Jurkat, Clone E6-1 (cell line): Measurements from ENCODE around the gene RFXANK.

Experiments
- DNase-seq: peaks from one replicate; pipeline ENCODE4 v3.0.0-alpha.2; 2011; ENCODE audit warnings: low read depth, low spot score
- H3K4me3 ChIP-seq: 2 replicates; pipeline ENCODE4 v1.5.1; 2011; ENCODE audit warnings: mild to moderate bottlenecking, low read length, control low read depth, moderate library complexity

RFXANK gene

GRCh38 chr19:19224150-19224851, 32.2 kb downstream of the RFXANK start:
- H3K4me3 ChIP-seq, result no peak overlapping the region; the same call in 1 of the 2 replicates
- no peak for DNase-seq

GRCh38 chr19:19224852-19225494, 32.9 kb downstream of the RFXANK start:
- peak; percentile 57 for DNase-seq
- H3K4me3 ChIP-seq, result peak overlapping the region; percentile 41

DNA sequence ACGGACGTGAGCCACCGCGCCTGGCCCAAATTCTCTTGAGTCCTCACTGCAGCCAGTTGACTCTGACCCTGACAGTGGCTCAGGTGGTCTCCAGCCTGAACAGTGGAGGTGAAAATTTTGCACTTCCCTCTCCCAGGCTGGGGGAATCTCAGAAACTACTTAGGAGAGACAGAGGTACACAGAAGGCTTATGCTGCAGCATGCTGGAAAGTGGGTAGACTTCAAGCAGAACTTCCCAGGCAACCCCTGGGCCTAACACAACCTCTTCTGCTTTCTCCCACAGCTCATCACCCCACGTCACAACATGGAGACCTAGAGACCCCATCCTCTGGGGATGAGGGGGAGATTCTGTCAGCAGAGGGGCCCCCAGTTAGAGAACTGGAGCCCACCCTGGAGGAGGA, 34.1 kb downstream of the RFXANK start:
- no peak overlapping the region for H3K4me3 ChIP-seq
- DNase-seq, result no peak

- DNase-seq, result no peak
- H3K4me3 ChIP-seq, result no peak overlapping the region
Measured at GRCh38 chr19:19226663-19227062, 34.6 kb downstream of the RFXANK start.

GRCh38 chr19:19227217-19227616, 35.2 kb downstream of the RFXANK start:
- no peak overlapping the region for H3K4me3 ChIP-seq
- DNase-seq, result no peak

DNA sequence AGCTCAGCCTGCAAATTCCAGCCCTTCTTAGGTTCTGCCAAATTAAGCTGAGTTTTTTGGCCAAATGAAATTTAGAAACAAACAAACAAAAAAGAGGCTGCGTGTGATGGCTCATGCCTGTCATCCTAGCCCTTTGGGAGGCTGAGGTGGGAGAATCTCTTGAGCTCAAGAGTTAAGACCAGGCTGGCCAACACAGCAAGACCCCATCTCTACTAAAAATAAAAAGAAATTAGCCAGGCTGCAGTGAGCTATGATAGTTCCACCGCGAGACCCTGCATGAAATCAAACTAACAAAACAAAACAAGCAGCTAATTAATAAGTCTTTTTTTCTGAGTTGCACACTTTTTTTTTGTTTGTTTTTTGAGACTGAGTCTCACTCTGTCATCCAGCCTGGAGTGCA, 37.6 kb downstream of the RFXANK start:
- no peak overlapping the region for H3K4me3 ChIP-seq
- no peak for DNase-seq

DNA sequence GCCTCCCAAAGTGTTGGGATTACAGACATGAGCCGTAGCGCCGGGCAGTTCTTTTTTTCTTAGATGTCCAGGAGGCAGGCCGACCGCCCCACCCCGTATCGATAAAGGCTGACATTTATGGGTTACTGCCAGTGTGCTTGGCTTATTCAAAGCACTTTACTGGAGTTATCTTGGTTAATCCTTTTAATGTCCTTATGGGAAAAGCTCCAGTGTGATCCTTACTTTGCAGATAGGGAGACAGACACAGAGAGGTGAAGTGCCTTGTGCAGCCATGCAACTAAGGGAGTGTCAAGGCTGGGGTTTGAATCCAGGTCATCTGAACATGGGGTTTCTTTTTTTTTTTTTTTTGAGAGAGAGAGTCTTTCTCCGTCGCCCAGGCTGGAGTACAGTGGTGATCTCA, 38.9 kb downstream of the RFXANK start:
- no peak for DNase-seq
- H3K4me3 ChIP-seq, result no peak overlapping the region

GRCh38 chr19:19232261-19232721, 40.2 kb downstream of the RFXANK start:
- DNase-seq, result no peak
- no peak overlapping the region for H3K4me3 ChIP-seq

DNA sequence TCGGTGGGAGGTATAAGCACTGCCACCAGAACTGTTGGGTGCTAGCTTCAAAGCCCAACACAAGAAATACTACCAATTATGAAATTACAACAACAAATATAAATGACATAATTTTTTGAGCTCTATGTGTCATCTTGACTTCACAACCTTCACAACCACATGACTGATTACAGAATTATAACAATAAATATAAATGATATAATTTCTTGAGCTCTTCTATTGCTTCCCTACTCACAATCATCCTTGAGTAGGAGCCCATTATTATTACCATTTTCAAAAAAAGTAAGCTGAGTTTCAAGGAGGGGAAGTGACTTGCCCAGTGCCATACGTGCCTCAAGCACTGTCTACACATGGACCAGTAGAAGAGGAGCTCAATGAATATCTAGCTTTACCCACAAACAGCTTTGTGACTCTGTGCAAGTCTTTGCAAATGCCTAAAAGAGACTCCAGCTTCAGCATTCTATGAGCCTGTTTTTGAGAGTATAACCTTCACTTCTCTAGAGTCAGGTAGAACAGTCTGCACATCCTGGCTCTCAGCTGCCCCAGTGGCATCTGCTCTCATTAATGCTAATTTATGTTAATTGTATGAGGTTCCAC, 42.3 kb downstream of the RFXANK start:
- H3K4me3 ChIP-seq, result no peak overlapping the region
- no peak for DNase-seq

DNA sequence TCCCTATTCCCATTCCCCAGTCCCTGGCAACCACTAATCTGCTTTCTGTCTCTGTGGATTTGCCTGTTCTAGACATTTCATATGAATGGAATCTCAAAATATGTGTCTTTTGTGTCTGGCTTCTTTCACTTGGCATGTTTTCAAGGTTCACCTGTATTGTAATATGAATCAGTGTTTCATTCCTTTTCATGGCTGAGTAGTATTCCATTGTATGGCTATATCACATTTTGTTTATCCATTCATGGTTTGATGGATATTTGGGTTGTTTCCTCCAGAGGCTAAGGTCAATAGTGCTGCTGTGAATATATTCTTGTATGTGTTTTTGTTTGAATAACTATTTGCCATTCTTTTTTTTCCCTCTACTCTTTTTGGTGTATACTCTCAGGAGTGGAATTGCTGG, 44.1 kb downstream of the RFXANK start:
- no peak overlapping the region for H3K4me3 ChIP-seq
- no peak for DNase-seq

DNA sequence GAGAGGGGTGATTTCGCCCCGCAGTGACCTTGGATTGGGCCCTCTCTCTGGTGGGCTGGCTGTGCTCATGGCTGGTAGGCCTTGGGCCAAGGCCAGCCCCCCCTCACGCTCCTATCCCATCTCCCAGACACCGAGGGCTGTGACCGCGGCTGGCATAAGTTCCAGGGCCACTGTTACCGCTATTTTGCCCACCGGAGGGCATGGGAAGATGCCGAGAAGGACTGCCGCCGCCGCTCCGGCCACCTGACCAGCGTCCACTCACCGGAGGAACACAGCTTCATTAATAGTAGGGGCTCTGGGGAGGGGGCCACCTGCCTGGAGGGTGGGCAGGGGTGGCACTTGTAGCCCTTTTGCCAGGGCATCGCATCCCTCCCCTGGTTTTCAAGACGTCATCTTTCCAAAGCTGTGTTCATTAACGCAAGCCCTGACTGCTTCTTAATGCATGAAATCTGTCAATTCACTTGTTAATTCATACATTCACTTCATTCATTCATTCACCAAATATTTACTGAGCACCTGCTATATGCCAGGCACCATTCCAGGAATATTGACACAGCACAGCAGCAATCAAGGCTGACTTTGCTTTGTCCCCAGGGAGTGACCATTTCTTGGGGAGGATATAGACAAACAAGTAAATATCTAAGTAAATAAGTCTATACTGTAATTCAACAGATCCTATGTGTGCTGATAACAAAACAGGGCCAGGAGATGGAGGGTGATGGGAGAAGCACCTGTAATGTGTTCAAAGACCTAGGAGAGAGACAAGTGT, 46.3 kb downstream of the RFXANK start:
- DNase-seq, result no peak
- no peak overlapping the region for H3K4me3 ChIP-seq

GRCh38 chr19:19239675-19240074, 47.6 kb downstream of the RFXANK start:
- no peak overlapping the region for H3K4me3 ChIP-seq
- no peak for DNase-seq

GRCh38 chr19:19240476-19240875, 48.4 kb downstream of the RFXANK start:
- DNase-seq, result no peak
- H3K4me3 ChIP-seq, result no peak overlapping the region

DNA sequence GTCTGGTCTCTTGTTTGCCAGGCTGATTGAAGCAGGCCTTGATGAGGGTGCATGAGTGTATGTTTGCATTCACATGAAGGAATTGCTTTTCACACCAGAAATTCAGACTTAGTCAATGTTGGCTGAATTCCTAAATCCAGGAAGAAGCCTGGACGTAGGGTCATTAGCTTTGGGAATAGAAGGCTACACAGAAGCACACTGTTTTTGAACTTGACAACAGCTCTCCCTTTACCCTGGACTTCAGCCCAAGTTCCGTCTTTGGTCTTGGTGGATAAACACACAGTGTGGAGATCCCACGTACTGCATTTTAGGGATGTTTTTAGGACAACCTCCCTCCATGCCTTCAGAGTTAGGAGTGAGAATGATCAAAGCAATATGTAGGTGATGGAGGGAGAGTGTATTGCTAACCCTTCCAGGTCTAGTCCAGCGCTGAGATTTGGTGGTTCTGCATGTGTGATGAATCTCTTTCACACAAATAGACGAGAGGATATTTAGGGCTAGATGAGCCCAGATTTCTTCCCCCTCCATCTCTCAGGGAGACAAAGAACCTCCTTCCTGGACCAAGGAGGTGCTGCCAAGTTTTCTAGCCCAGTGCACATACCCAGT, 58.2 kb downstream of the RFXANK start:
- DNase-seq, result no peak
- no peak overlapping the region for H3K4me3 ChIP-seq
